Sigmoid colon (tissue), 4 donors: ENCODE measurements around the gene KIAA0930.

ENCODE experiments used
- EP300 ChIP-seq, 4 donors: sonication (generic); formaldehyde crosslinking; IDR thresholded peaks; one replicate each; pipeline ENCODE4 v1.6.1; 2017; ENCODE audit warnings: antibody characterized with exemption in 4 of 4
- POLR2A ChIP-seq, 2 donors: fragments of 450-650 bp; IDR thresholded peaks; one replicate each; pipeline ENCODE4 v1.6.1; 2016; ENCODE audit warnings: antibody characterized with exemption in 2 of 2, mild to moderate bottlenecking in 2 of 2, moderate library complexity in 2 of 2
- POLR2AphosphoS5 ChIP-seq, 4 donors: sonication (generic); formaldehyde crosslinking; IDR thresholded peaks; one replicate each; pipeline ENCODE4 v1.6.1; 2017; ENCODE audit warnings: antibody characterized with exemption in 4 of 4
- TF ChIP-seq, protein P1 (sequence below), 4 experiments: fragments of 450-650 bp in 3 of 4; fragments of 200-600 bp in 1 of 4; IDR thresholded peaks; one replicate each; pipeline ENCODE4 v1.5.1; 2016 to 2019; ENCODE audit warnings: antibody characterized with exemption in 4 of 4, mild to moderate bottlenecking in 3 of 4, moderate library complexity in 2 of 4

GRCh38 chr22:45190202-45190872 is 50.4 kb downstream of the KIAA0930 start:
- no peak for TF ChIP-seq POLR2A (IDR thresholded peaks at IDR 0.05)
- TF ChIP-seq, protein P1, sequence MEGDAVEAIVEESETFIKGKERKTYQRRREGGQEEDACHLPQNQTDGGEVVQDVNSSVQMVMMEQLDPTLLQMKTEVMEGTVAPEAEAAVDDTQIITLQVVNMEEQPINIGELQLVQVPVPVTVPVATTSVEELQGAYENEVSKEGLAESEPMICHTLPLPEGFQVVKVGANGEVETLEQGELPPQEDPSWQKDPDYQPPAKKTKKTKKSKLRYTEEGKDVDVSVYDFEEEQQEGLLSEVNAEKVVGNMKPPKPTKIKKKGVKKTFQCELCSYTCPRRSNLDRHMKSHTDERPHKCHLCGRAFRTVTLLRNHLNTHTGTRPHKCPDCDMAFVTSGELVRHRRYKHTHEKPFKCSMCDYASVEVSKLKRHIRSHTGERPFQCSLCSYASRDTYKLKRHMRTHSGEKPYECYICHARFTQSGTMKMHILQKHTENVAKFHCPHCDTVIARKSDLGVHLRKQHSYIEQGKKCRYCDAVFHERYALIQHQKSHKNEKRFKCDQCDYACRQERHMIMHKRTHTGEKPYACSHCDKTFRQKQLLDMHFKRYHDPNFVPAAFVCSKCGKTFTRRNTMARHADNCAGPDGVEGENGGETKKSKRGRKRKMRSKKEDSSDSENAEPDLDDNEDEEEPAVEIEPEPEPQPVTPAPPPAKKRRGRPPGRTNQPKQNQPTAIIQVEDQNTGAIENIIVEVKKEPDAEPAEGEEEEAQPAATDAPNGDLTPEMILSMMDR (IDR thresholded peaks at IDR 0.05), result no peak
- no peak for TF ChIP-seq POLR2AphosphoS5 (IDR thresholded peaks at IDR 0.05)
- TF ChIP-seq EP300 (IDR thresholded peaks at IDR 0.05), result no peak
